Measurements from ENCODE around the gene CASQ2. TPM values are rescaled to one million over a fixed set of nuclear protein-coding genes. Genes with fewer than 3 reads are reported as not detected.

CASQ2 gene
- polyA plus RNA-seq, 3 donors, result not detected

DNA sequence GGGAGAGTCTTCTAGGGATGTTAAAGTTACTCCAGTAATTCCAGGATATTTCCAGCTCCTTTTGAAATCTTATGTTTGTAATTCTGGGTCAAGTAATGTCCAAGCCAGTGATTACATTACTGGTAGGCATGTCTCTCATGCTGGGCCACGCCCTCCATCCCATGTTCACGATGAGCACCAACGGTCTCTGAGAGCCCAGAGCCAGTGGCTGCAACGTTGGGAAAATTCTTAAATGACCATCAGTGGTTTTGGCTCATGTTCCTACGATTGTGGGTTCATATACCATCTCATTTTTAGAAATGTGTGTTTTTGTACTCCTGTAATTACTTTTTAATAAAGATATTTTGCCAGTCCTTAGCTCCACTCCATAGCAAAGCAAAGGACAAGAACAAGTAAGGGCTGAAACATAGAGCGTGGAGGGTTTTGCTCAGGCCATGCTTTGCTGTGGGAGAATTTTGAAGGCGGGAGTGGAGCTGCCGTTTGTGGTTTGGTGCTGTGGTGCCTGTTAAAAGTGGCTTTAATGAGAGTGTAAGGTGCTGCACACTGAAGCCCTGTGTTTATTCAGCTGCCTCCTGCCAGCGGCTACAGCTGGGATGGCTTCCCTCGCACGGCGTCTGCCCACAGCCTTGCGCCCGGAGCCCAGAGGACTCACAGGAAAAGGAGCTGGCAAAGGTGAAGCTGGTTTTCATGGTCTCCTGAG, 97.9 kb downstream of the CASQ2 start:
- H2AFZ ChIP-seq (ENCODE audit: insufficient read depth, low read depth, low read length, poor library complexity, severe bottlenecking), result no peak overlapping the region
- no peaks in the 10 kb centered on the region for H3K79me2 ChIP-seq (ENCODE audit: insufficient read depth, low read length)
- no peaks in the 10 kb centered on the region for H3K9me3 ChIP-seq (replicated peaks in 1 of 2; ENCODE audit: control insufficient read depth in 1 of 2, insufficient read depth in 1 of 2, low read length in 2 of 2)
- no peaks in the 10 kb centered on the region for H3K27me3 ChIP-seq (ENCODE audit: control insufficient read depth in 2 of 2, insufficient read depth in 2 of 2, low read length in 2 of 2)
- Mint-ChIP-seq H3K4me1 (peaks cover 5% of the 10 kb centered on the region), H3K27me3 (ENCODE audit: low read depth in 3 of 3) (no peaks in the 10 kb centered on the region), H3K4me3 (no peak overlapping the region), H3K27ac (peak overlapping the region in 1 of 7 donors; percentile 35), H3K36me3 (peaks cover 0 to 12% of the 10 kb centered on the region in 2 donors), H3K9me3 (peaks cover 0 to 5% (median 0%) of the 10 kb centered on the region in 7 donors)
- no peak overlapping the region for H3K27ac ChIP-seq (ENCODE audit: low read depth in 1 of 2, low read length in 2 of 2)
- H3K4me1 ChIP-seq (ENCODE audit: control insufficient read depth in 1 of 2, insufficient read depth in 2 of 2, low read length in 2 of 2), result no peaks in the 10 kb centered on the region
- intact Hi-C loops (cut with micrococcal nuclease), result no loop called here
- no peak for DNase-seq
- H3K9ac ChIP-seq (ENCODE audit: insufficient read depth, low read length, poor library complexity, severe bottlenecking), result no peak overlapping the region
- no peaks in the 10 kb centered on the region for H4K20me1 ChIP-seq (ENCODE audit: insufficient read depth, low read length)
- no peak for TF ChIP-seq CTCF (IDR thresholded peaks at IDR 0.05)
- WGBS (ENCODE audit: insufficient coverage), result 41% methylated on average over 11 of the region's 14 CpGs
- no peak overlapping the region for H3K4me2 ChIP-seq (replicated peaks; ENCODE audit: extremely low read depth, low read length, poor library complexity, severe bottlenecking)
- H3K36me3 ChIP-seq (replicated peaks in 1 of 2; ENCODE audit: control insufficient read depth in 1 of 2, insufficient read depth in 2 of 2, low read length in 2 of 2), result peaks cover 0 to 17% of the 10 kb centered on the region in 2 donors
- H3K4me3 ChIP-seq (replicated peaks in 1 of 3; ENCODE audit: low read depth in 2 of 3, low read length in 3 of 3), result no peak overlapping the region

DNA sequence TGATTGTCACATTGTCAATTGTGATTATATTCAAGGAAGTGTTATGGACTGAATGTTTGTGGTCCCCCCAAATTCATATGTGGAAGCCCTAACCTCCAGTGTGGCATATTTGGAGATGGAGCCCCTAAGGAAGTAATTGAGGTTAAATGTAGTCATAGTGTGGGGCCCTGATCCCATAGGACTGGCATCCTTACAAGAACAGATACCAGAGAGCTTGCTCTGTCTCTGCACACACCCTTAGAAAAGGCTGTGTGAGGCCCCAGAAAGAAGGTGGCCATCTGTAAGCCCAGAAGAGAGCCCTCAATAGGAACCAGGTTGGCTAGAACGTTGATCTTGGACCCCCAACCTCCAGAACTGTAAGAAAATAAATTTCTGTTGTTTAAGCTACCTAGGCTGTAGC, 98.6 kb downstream of the CASQ2 start:
- Histone ChIP-seq H3K9ac (ENCODE audit: insufficient read depth, low read length, poor library complexity, severe bottlenecking) (no peak overlapping the region), H3K4me1 (ENCODE audit: control insufficient read depth in 1 of 2, insufficient read depth in 2 of 2, low read length in 2 of 2) (no peaks in the 10 kb centered on the region), H3K4me2 (replicated peaks; ENCODE audit: extremely low read depth, low read length, poor library complexity, severe bottlenecking) (no peak overlapping the region), H3K9me3 (replicated peaks in 1 of 2; ENCODE audit: control insufficient read depth in 1 of 2, insufficient read depth in 1 of 2, low read length in 2 of 2) (no peaks in the 10 kb centered on the region), H3K27me3 (ENCODE audit: control insufficient read depth in 2 of 2, insufficient read depth in 2 of 2, low read length in 2 of 2) (no peaks in the 10 kb centered on the region), H3K4me3 (replicated peaks in 1 of 3; ENCODE audit: low read depth in 2 of 3, low read length in 3 of 3) (no peak overlapping the region), H3K79me2 (ENCODE audit: insufficient read depth, low read length) (no peaks in the 10 kb centered on the region), H3K36me3 (replicated peaks in 1 of 2; ENCODE audit: control insufficient read depth in 1 of 2, insufficient read depth in 2 of 2, low read length in 2 of 2) (peaks cover under 1 to 25% of the 10 kb centered on the region in 2 donors), H2AFZ (ENCODE audit: insufficient read depth, low read depth, low read length, poor library complexity, severe bottlenecking) (no peak overlapping the region), H3K27ac (ENCODE audit: low read depth in 1 of 2, low read length in 2 of 2) (no peak overlapping the region), H4K20me1 (ENCODE audit: insufficient read depth, low read length) (no peaks in the 10 kb centered on the region)
- intact Hi-C loops (cut with micrococcal nuclease), result no loop called here
- Mint-ChIP-seq H3K27me3 (ENCODE audit: low read depth in 3 of 3) (no peaks in the 10 kb centered on the region), H3K9me3 (peaks cover 0 to 5% (median 0%) of the 10 kb centered on the region in 7 donors), H3K4me3 (no peak overlapping the region), H3K4me1 (peaks cover 5% of the 10 kb centered on the region), H3K36me3 (peaks cover 0 to 12% of the 10 kb centered on the region in 2 donors), H3K27ac (no peak overlapping the region)
- DNase-seq, result no peak
- no peak for TF ChIP-seq CTCF (IDR thresholded peaks at IDR 0.05)
- WGBS (ENCODE audit: insufficient coverage), result no CpG with 5 or more reads among the region's 1 CpG
